Ascending aorta (tissue), 2 donors: ENCODE results near the gene KCNJ5. TPM values are rescaled to one million over a fixed set of nuclear protein-coding genes. Genes with fewer than 3 reads are reported as not detected.
"Not testable (repeated sequence)": the region's sequence is repeated elsewhere in the genome, so short reads cannot be mapped to it uniquely, and the experiment has no call there.

Source experiments
- DNase-seq, 2 donors: peaks; one replicate each; pipeline ENCODE4 v3.0.0-alpha.2; 2019; ENCODE audit warnings: low spot score in 2 of 2
- H3K27ac ChIP-seq, 2 donors: fragments of 200-600 bp; sonication (generic); one replicate each; pipeline ENCODE4 v1.5.1; 2016 to 2017; ENCODE audit warnings: mild to moderate bottlenecking in 1 of 2
- H3K27me3 ChIP-seq: fragments of 200-600 bp; sonication (generic); one replicate; pipeline ENCODE4 v1.5.1; 2017
- H3K36me3 ChIP-seq, 2 donors: fragments of 200-600 bp; sonication (generic); one replicate each; pipeline ENCODE4 v1.5.1; 2016
- H3K4me1 ChIP-seq, 2 donors: fragments of 200-600 bp; sonication (generic); one replicate each; pipeline ENCODE4 v1.5.1; 2016 to 2017; ENCODE audit warnings: mild to moderate bottlenecking in 1 of 2
- H3K4me3 ChIP-seq, 2 donors: fragments of 200-600 bp; sonication (generic); one replicate each; pipeline ENCODE4 v1.5.1; 2016 to 2017; ENCODE audit warnings: mild to moderate bottlenecking in 1 of 2
- H3K9me3 ChIP-seq, 2 donors: fragments of 200-600 bp; sonication (generic); one replicate each; pipeline ENCODE4 v1.5.1; 2016
- CTCF ChIP-seq, 3 experiments: fragments of 200-600 bp in 2 of 3; fragments of 450-650 bp in 1 of 3; sonication (generic) in 2 of 3; IDR thresholded peaks; one replicate each; pipeline ENCODE4 v1.5.1; 2016 to 2019; ENCODE audit warnings: antibody characterized with exemption in 3 of 3, mild to moderate bottlenecking in 1 of 3, moderate library complexity in 1 of 3
- intact Hi-C: fragments of 100-400 bp; cut with DNase I; formaldehyde crosslinking; loops from one replicate; pipeline ENCODE4 v1.15.1; 2023
- total RNA-seq: library from RNA; depleted of rRNA; stranded (reverse); fragments of >200 nt; gene quantifications from one replicate; pipeline ENCODE4 v1.1.0, GENCODE V29; 2016

KCNJ5 gene
- total RNA-seq, 1 donor from 2014 or later, result 0.53 TPM

- intact Hi-C loops, result no loop called here
- H3K4me1 ChIP-seq, result no peaks in the 10 kb centered on the region
- no peak for DNase-seq
- no peak overlapping the region for H3K27ac ChIP-seq
- H3K4me3 ChIP-seq, result no peak overlapping the region
- TF ChIP-seq CTCF (IDR thresholded peaks at IDR 0.05), result no peak
- H3K27me3 ChIP-seq, result no peaks in the 10 kb centered on the region
- no peaks in the 10 kb centered on the region for H3K9me3 ChIP-seq
- H3K36me3 ChIP-seq, result no peaks in the 10 kb centered on the region
Measured at GRCh38 chr11:128915149-128915521, 24.0 kb downstream of the KCNJ5 start.

- Histone ChIP-seq H3K4me1 (no peaks in the 10 kb centered on the region), H3K27ac (no peak overlapping the region)
- no peak for DNase-seq
Measured at GRCh38 chr11:128916037-128916572, 24.9 kb downstream of the KCNJ5 start.

GRCh38 chr11:128916681-128917080, 25.5 kb downstream of the KCNJ5 start:
- H3K9me3 ChIP-seq, result no peaks in the 10 kb centered on the region
- no peak for DNase-seq
- H3K4me3 ChIP-seq, result no peak overlapping the region
- no peaks in the 10 kb centered on the region for H3K27me3 ChIP-seq
- TF ChIP-seq CTCF (IDR thresholded peaks at IDR 0.05), result no peak
- intact Hi-C loops, result no loop called here
- no peaks in the 10 kb centered on the region for H3K4me1 ChIP-seq
- H3K36me3 ChIP-seq, result no peaks in the 10 kb centered on the region
- H3K27ac ChIP-seq, result no peak overlapping the region

More at GRCh38 chr11:128916037-128916572, 24.9 kb downstream of the KCNJ5 start:
- no peak for TF ChIP-seq CTCF (IDR thresholded peaks at IDR 0.05)
- intact Hi-C loops, result no loop called here
- no peaks in the 10 kb centered on the region for H3K9me3 ChIP-seq
- no peaks in the 10 kb centered on the region for H3K36me3 ChIP-seq
- H3K27me3 ChIP-seq, result no peaks in the 10 kb centered on the region
- H3K4me3 ChIP-seq, result no peak overlapping the region

- Histone ChIP-seq H3K36me3 (no peaks in the 10 kb centered on the region), H3K27me3 (no peaks in the 10 kb centered on the region), H3K4me3 (no peak overlapping the region), H3K9me3 (no peaks in the 10 kb centered on the region), H3K27ac (no peak overlapping the region), H3K4me1 (no peaks in the 10 kb centered on the region)
- no peak for TF ChIP-seq CTCF (IDR thresholded peaks at IDR 0.05)
- DNase-seq, result no peak
- intact Hi-C loops, result no loop called here
Measured at GRCh38 chr11:128917144-128917724, 26.1 kb downstream of the KCNJ5 start.

GRCh38 chr11:128919216-128919615, 28.1 kb downstream of the KCNJ5 start:
- TF ChIP-seq CTCF (IDR thresholded peaks at IDR 0.05), result no peak
- H3K27ac ChIP-seq, result no peak overlapping the region
- no peaks in the 10 kb centered on the region for H3K36me3 ChIP-seq
- H3K4me1 ChIP-seq, result no peaks in the 10 kb centered on the region
- H3K4me3 ChIP-seq, result no peak overlapping the region
- intact Hi-C loops, result no loop called here
- no peaks in the 10 kb centered on the region for H3K27me3 ChIP-seq
- DNase-seq, result no peak
- no peaks in the 10 kb centered on the region for H3K9me3 ChIP-seq

- H3K4me3 ChIP-seq, DNase-seq, H3K27ac ChIP-seq, H3K4me1 ChIP-seq, H3K27me3 ChIP-seq, intact Hi-C loops, H3K9me3 ChIP-seq, H3K36me3 ChIP-seq: not testable (repeated sequence)
Measured at GRCh38 chr11:128919635-128920034, 28.5 kb downstream of the KCNJ5 start.
